H1 (cell line): ENCODE measurements around the gene GAB2. TPM values are rescaled to one million over a fixed set of nuclear protein-coding genes. Genes with fewer than 3 reads are reported as not detected.

Source experiments
- CTCF ChIA-PET: fragments of 300-600 bp; sonication (Branson Sonifier 250); formaldehyde crosslinking; loops from one replicate; lab custom pipeline; 2021; ENCODE audit not compliant: partially characterized antibody; lab: Charles Lee
- POLR2A ChIA-PET: fragments of 300-600 bp; sonication (Branson Sonifier 250); formaldehyde crosslinking; loops from one replicate; lab custom pipeline; 2021; ENCODE audit warnings: inconsistent platforms; ENCODE audit not compliant: partially characterized antibody; lab: Charles Lee
- DNase-seq, 2 experiments: peaks; one replicate each; pipeline versions ENCODE4 v3.0.0 to v3.0.0-alpha.2; 2010 to 2022; ENCODE audit warnings: low spot score in 2 of 2, low read depth in 1 of 2, mixed read lengths in 1 of 2
- FAIRE-seq: peaks from 2 replicates; lab custom pipeline; 2011; peaks lifted over from hg19 to GRCh38; lab: Jason Lieb, UNC
- H2AFZ ChIP-seq: 2 replicates; pipeline ENCODE4 v1.8.1; 2012; ENCODE audit warnings: low read length, inconsistent platforms
- H2AK5ac ChIP-seq: 2 replicates; pipeline ENCODE4 v1.6.1; 2013; ENCODE audit warnings: low read depth, low read length
- H2BK120ac ChIP-seq: replicated peaks from 2 replicates; pipeline ENCODE3; 2013; ENCODE audit warnings: low read depth, low read length, inconsistent platforms
- H2BK12ac ChIP-seq: 2 replicates; pipeline ENCODE4 v1.6.1; 2013; ENCODE audit warnings: low read depth, low read length
- H2BK15ac ChIP-seq: 2 replicates; pipeline ENCODE4 v1.6.1; 2013; ENCODE audit warnings: low read length
- H2BK20ac ChIP-seq: 2 replicates; pipeline ENCODE4 v1.6.1; 2013; ENCODE audit warnings: low read length
- H2BK5ac ChIP-seq: 2 replicates; pipeline ENCODE4 v1.6.1; 2013; ENCODE audit warnings: low read depth, low read length
- H3K14ac ChIP-seq: 2 replicates; pipeline ENCODE4 v1.6.1; 2013; ENCODE audit warnings: inconsistent platforms; ENCODE audit not compliant: insufficient read length
- H3K18ac ChIP-seq: 2 replicates; pipeline ENCODE4 v1.6.1; 2013; ENCODE audit warnings: low read length; ENCODE audit errors: extremely low read depth
- H3K23ac ChIP-seq: 2 replicates; pipeline ENCODE4 v1.6.1; 2013; ENCODE audit warnings: inconsistent platforms; ENCODE audit not compliant: insufficient read length
- H3K23me2 ChIP-seq: 2 replicates; pipeline ENCODE4 v1.6.1; 2013; ENCODE audit warnings: low read depth, low read length
- H3K27ac ChIP-seq: 2 replicates; pipeline ENCODE4 v1.6.1; 2011; ENCODE audit warnings: low read depth, low read length, inconsistent platforms
- H3K27me3 ChIP-seq, 4 experiments: replicated peaks in 1 of 4; 1 replicate in 1 of 4; 2 replicates in 3 of 4; pipeline versions ENCODE4 v1.6.1 to v1.8.1; 2011 to 2013; ENCODE audit warnings: low read length in 3 of 4, mild to moderate bottlenecking in 3 of 4, inconsistent platforms in 2 of 4, mixed read lengths in 2 of 4, moderate library complexity in 1 of 4; ENCODE audit not compliant: control insufficient read depth in 3 of 4, insufficient read depth in 3 of 4; ENCODE audit errors: extremely low read depth in 1 of 4
- H3K36me3 ChIP-seq, 4 experiments: 2 replicates each; pipeline versions ENCODE4 v1.6.1 to v1.8.1; 2011 to 2013; ENCODE audit warnings: mild to moderate bottlenecking in 4 of 4, low read length in 3 of 4, moderate library complexity in 2 of 4, control low read depth in 1 of 4, inconsistent platforms in 1 of 4; ENCODE audit not compliant: insufficient read depth in 4 of 4, control insufficient read depth in 2 of 4
- H3K4ac ChIP-seq: replicated peaks from 2 replicates; pipeline ENCODE3; 2013; ENCODE audit warnings: low read length, low read depth, mixed read lengths, inconsistent platforms; ENCODE audit not compliant: insufficient read length
- H3K4me1 ChIP-seq, 4 experiments: replicated peaks in 1 of 4; 1 replicate in 1 of 4; 2 replicates in 3 of 4; pipeline versions ENCODE4 v1.6.1 to v1.8.1; 2011 to 2013; ENCODE audit warnings: low read length in 3 of 4, inconsistent platforms in 2 of 4, mixed read lengths in 1 of 4; ENCODE audit not compliant: insufficient read depth in 4 of 4, control insufficient read depth in 3 of 4
- H3K4me2 ChIP-seq, 2 experiments: 2 replicates each; pipeline versions ENCODE4 v1.6.1 to v1.8.1; 2011 to 2013; ENCODE audit warnings: low read depth in 2 of 2, low read length in 2 of 2, control low read depth in 1 of 2, inconsistent platforms in 1 of 2, mild to moderate bottlenecking in 1 of 2; ENCODE audit not compliant: insufficient read depth in 1 of 2
- H3K4me3 ChIP-seq, 4 experiments: fragments of 200-600, 300-600 bp in 1 of 4; sonication (generic), shearing (Covaris generic), sonication (Bioruptor Twin) in 1 of 4; 2 replicates each; pipeline versions ENCODE4 v1.5.1 to v1.8.1; 2011 to 2016; ENCODE audit warnings: low read length in 4 of 4, low read depth in 3 of 4, control low read depth in 2 of 4, inconsistent platforms in 2 of 4, mild to moderate bottlenecking in 2 of 4, mixed read lengths in 1 of 4, moderate library complexity in 1 of 4; ENCODE audit not compliant: insufficient read depth in 2 of 4; ENCODE audit errors: extremely low read depth in 1 of 4
- H3K56ac ChIP-seq: replicated peaks from 2 replicates; pipeline ENCODE3; 2013; ENCODE audit warnings: low read depth, mild to moderate bottlenecking, mixed read lengths, low read length, inconsistent platforms; ENCODE audit not compliant: insufficient read length
- H3K79me1 ChIP-seq: 2 replicates; pipeline ENCODE4 v1.6.1; 2013; ENCODE audit warnings: low read depth, low read length, control low read depth
- H3K79me2 ChIP-seq, 2 experiments: 2 replicates each; pipeline versions ENCODE4 v1.6.1 to v1.8.1; 2012 to 2013; ENCODE audit warnings: low read length in 2 of 2, mild to moderate bottlenecking in 2 of 2, inconsistent platforms in 1 of 2; ENCODE audit not compliant: insufficient read depth in 2 of 2, control insufficient read depth in 1 of 2
- H3K9ac ChIP-seq, 4 experiments: replicated peaks in 1 of 4; 1 replicate in 1 of 4; 2 replicates in 3 of 4; pipeline versions ENCODE4 v1.6.1 to v1.8.1; 2011 to 2013; ENCODE audit warnings: low read depth in 3 of 4, low read length in 3 of 4, control low read depth in 2 of 4, mild to moderate bottlenecking in 2 of 4, moderate library complexity in 2 of 4, inconsistent platforms in 1 of 4; ENCODE audit errors: extremely low read depth in 1 of 4
- H3K9me3 ChIP-seq, 2 experiments: 2 replicates each; pipeline versions ENCODE4 v1.6.1 to v1.8.1; 2012 to 2013; ENCODE audit warnings: mild to moderate bottlenecking in 2 of 2, moderate library complexity in 2 of 2, control low read depth in 1 of 2, inconsistent platforms in 1 of 2, low read depth in 1 of 2, low read length in 1 of 2, mixed read lengths in 1 of 2; ENCODE audit not compliant: insufficient read depth in 2 of 2
- H4K20me1 ChIP-seq, 2 experiments: replicated peaks in 1 of 2; 2 replicates each; pipeline versions ENCODE3 to v1.8.1; 2011 to 2013; ENCODE audit warnings: inconsistent platforms in 2 of 2, low read length in 2 of 2, mild to moderate bottlenecking in 1 of 2; ENCODE audit not compliant: insufficient read depth in 2 of 2, control insufficient read depth in 1 of 2
- H4K5ac ChIP-seq: 2 replicates; pipeline ENCODE4 v1.6.1; 2013; ENCODE audit warnings: low read length, low read depth, mixed read lengths, inconsistent platforms; ENCODE audit not compliant: insufficient read length
- H4K8ac ChIP-seq: 2 replicates; pipeline ENCODE4 v1.8.0; 2013; ENCODE audit warnings: mild to moderate bottlenecking, moderate library complexity, low read length, inconsistent platforms; ENCODE audit not compliant: insufficient read depth; ENCODE audit errors: extremely low read depth
- H4K91ac ChIP-seq: replicated peaks from 2 replicates; pipeline ENCODE3; 2013; ENCODE audit warnings: low read length, mixed read lengths, inconsistent platforms; ENCODE audit not compliant: insufficient read length
- CBX5 ChIP-seq: fragments of 300-800, 300-1000 bp; sonication (generic); IDR thresholded peaks from 2 replicates; pipeline ENCODE4 v1.7.1; 2016; ENCODE audit warnings: antibody characterized with exemption, low read length, low read depth
- CHD2 ChIP-seq: IDR thresholded peaks from 2 replicates; pipeline ENCODE4 v1.6.1; 2012; ENCODE audit warnings: low read length, improper control_type of control experiment
- KDM4A ChIP-seq: IDR thresholded peaks from one replicate; pipeline ENCODE4 v1.7.1; 2012; ENCODE audit warnings: low read depth, mild to moderate bottlenecking, moderate library complexity, low read length, inconsistent platforms; ENCODE audit not compliant: severe bottlenecking
- RNF2 ChIP-seq: fragments of 200-900, 300-1000 bp; sonication (generic); IDR thresholded peaks from 2 replicates; pipeline ENCODE4 v1.7.1; 2016; ENCODE audit warnings: borderline replicate concordance, low read depth, mild to moderate bottlenecking, antibody characterized with exemption, low read length; ENCODE audit not compliant: poor library complexity, severe bottlenecking; ENCODE audit errors: missing control alignments
- SP1 ChIP-seq: IDR thresholded peaks from 2 replicates; pipeline ENCODE4 v1.6.1; 2011; ENCODE audit warnings: low read depth, low read length
- SUZ12 ChIP-seq: fragments of 200-600 bp; sonication (generic); IDR thresholded peaks from 2 replicates; pipeline ENCODE4 v1.6.1; 2012; ENCODE audit warnings: mild to moderate bottlenecking, inconsistent platforms, low read length, moderate library complexity, mixed read lengths
- ZNF274 ChIP-seq: IDR thresholded peaks from 2 replicates; pipeline ENCODE4 v1.7.0; 2012; ENCODE audit warnings: low read length, borderline replicate concordance; ENCODE audit errors: extremely low read depth
- WGBS, 2 experiments: shearing (Covaris generic) in 1 of 2; methylation state at CpG; one replicate each; pipeline versions ENCODE4 v1.1.6 to v1.1.7; 2013 to 2015; ENCODE audit warnings: low lambda C conversion rate in 2 of 2, mixed read lengths in 2 of 2, inconsistent platforms in 1 of 2, low coverage in 1 of 2, missing lambda C conversion rate in 1 of 2; ENCODE audit not compliant: insufficient replicate concordance in 2 of 2, insufficient coverage in 1 of 2, insufficient read length in 1 of 2; ENCODE audit errors: extremely low coverage in 1 of 2, missing lambda C conversion rate in 1 of 2; 5-methylcytosine and 5-hydroxymethylcytosine counted together
- polyA plus RNA-seq, 7 experiments: library from polyadenylated mRNA; depleted of rRNA in 3 of 7; stranded (reverse) in 5 of 7; unstranded in 2 of 7; fragments of >200 nt in 5 of 7; fragments of 200-250 nt in 2 of 7; gene quantifications; 1 replicate in 5 of 7; 2 replicates in 1 of 7; 4 replicates in 1 of 7; pipeline versions ENCODE4 v1.2.1 to v1.2.3, GENCODE V29; 2011 to 2013; ENCODE audit warnings: missing spikeins in 2 of 7, mixed read lengths in 2 of 7
- total RNA-seq: library from RNA; stranded (reverse); fragmentation: NEBNext Ultra II Directional; extraction: Animal tissue kit (Norgen Biotek cat#: 25700); gene quantifications from 2 replicates; pipeline ENCODE4 v1.2.1, GENCODE V29; 2021

GAB2 gene
- total and polyA plus RNA-seq, 2 of the 8 experiments (the other 6 are each of a cell fraction or from before 2014, with no cell fraction given), result 6.3 to 14.0 TPM

GRCh38 chr11:78318321-78319114 lies 99.1 kb downstream of the GAB2 start:
- CTCF ChIA-PET, result interaction anchor here (0.6 to 2.3 kb wide), 4 partner anchors 12 to 1712 kb away, joined by 3 to 5 read pairs (median 4); no protein-coding TSS in a partner anchor
- 85% methylated on average over 9 of the region's 9 CpGs; no CpG with 5 or more reads in 1 of the 2 experiments for WGBS, 2 experiments
- Histone ChIP-seq H3K56ac (no peak overlapping the region), H3K4ac (no peak overlapping the region), H4K91ac (no peak overlapping the region), H4K8ac (no peak overlapping the region)
- DNase-seq, result no peak
- no peak for TF ChIP-seq ZNF274
- no peak for TF ChIP-seq SUZ12
- no peak for TF ChIP-seq RNF2
- no peak for TF ChIP-seq SP1
- TF ChIP-seq CBX5, result no peak
- no peak for TF ChIP-seq KDM4A
- TF ChIP-seq CHD2, result no peak
- TF ChIP-seq, all 59 proteins: peak for 0
- H3K23ac ChIP-seq, result no peak overlapping the region
- no peak overlapping the region for H3K18ac ChIP-seq
- no peak overlapping the region for H2BK20ac ChIP-seq
- H3K36me3 ChIP-seq, result no peaks in the 10 kb centered on the region
- no peaks in the 10 kb centered on the region; the same call in 1 of the 2 replicates for H3K79me1 ChIP-seq
- H3K79me2 ChIP-seq, result no peaks in the 10 kb centered on the region
- H2BK12ac ChIP-seq, result no peak overlapping the region; the same call in 1 of the 2 replicates
- peaks cover 0 to 4% (median 4%) of the 10 kb centered on the region in 4 experiments; a peak in 4 of 7 replicates for H3K4me1 ChIP-seq
- no peak overlapping the region for H2BK15ac ChIP-seq
- POLR2A ChIA-PET, result interaction anchor here (0.5 kb wide), 1 partner anchor 212 kb away, joined by 3 read pairs; no protein-coding TSS in a partner anchor
- H2BK120ac ChIP-seq, result no peak overlapping the region
- no peaks in the 10 kb centered on the region for H3K9me3 ChIP-seq
- no peak overlapping the region for H4K5ac ChIP-seq
- H3K27ac ChIP-seq, result no peak overlapping the region
- no peaks in the 10 kb centered on the region for H3K27me3 ChIP-seq
- H3K14ac ChIP-seq, result no peak overlapping the region
- no peak overlapping the region for H2AK5ac ChIP-seq
- no peaks in the 10 kb centered on the region for H3K23me2 ChIP-seq
- no peak for FAIRE-seq
- peak overlapping the region in 1 of 2 experiments; percentile 8; a peak in 1 of 4 replicates for H3K4me2 ChIP-seq
- H3K4me3 ChIP-seq, result no peak overlapping the region
- H2BK5ac ChIP-seq, result no peak overlapping the region
- H3K9ac ChIP-seq, result no peak overlapping the region
- H2AFZ ChIP-seq, result no peak overlapping the region
- no peaks in the 10 kb centered on the region for H4K20me1 ChIP-seq
